ENCODE measurements around the gene PRICKLE2. TPM values are rescaled to one million over a fixed set of nuclear protein-coding genes. Genes with fewer than 3 reads are reported as not detected.
A peak's percentile ranks its signal among the peaks of the same experiment; 100 is the strongest.

PRICKLE2 gene
- total RNA-seq, 1 experiment from 2014 or later, result 12.0 TPM

DNA sequence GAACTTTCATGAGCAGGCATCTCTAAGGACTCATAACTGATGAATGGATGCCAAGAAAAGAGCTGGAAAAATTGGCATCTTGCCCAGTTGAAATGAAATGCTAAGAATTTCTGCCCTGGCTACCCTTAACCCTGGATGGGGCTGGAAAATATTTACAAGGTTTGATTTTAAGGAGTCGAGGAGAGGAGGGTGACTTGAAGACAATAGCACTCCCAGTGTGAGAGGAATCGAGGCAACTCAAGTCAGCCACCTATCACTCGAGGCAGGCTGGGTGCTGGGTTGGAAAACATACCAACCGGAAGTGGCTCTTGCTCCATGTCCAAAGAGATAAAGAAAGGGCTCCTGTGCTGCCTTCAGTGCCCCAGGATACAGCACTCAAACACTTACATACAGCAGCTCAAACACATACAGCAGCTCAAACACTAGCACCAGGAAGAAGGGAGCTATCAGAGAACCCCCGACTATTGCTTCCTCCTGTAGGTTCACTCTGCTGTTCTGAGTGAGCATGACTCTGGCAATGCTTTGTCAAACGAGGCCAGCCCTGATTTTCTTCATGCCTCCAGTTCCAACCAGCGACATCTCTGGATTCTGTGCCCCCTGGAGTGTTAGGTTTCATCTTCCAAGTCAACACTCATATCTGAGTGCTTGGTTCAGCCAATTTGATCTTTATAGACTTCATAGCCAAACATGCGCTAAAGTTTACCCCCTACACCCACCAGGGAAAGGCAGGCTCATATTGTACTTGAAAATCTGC lies 4.9 kb downstream of the PRICKLE2 start:
- peak; percentile 68 for DNase-seq (ENCODE audit: low read depth)

DNA sequence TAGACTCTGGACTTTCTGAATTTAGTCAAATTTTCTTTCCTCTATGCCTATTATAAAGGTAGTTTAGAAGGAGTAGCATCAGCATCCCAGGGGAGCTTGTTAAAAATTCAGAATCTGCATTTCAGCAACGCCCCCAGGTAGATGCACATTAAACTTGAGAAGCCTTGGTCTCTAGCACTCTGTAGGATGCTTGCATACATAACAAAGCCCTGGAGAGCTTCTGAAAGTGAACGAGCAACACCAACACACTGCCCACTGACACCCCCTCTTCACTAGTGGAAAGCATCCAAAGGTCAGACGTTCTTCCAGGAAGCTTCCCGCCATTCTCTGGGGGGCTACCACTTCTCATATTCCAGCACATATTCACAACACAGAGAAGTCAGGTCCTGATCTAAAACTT lies 6.5 kb downstream of the PRICKLE2 start:
- no peak for DNase-seq (ENCODE audit: low read depth)

DNA sequence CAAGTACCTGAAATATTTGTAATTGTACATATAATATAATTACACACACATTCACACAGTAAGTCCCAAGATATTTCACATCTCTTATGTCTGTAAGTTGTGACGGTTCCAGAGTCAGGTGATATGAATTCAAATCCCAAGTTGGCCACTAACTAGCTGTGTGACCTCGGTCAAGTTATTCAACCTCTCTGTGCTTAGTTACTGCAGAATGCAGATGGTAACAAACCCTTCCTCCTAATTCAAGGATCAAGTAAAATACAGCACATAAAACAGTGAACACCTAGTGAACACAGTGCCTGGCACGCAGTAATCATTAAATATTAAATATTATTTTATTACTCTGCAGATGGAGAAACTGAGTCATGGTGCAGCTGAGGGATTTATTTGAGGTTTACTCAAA lies 6.9 kb downstream of the PRICKLE2 start:
- no peak for DNase-seq (ENCODE audit: low read depth)

DNA sequence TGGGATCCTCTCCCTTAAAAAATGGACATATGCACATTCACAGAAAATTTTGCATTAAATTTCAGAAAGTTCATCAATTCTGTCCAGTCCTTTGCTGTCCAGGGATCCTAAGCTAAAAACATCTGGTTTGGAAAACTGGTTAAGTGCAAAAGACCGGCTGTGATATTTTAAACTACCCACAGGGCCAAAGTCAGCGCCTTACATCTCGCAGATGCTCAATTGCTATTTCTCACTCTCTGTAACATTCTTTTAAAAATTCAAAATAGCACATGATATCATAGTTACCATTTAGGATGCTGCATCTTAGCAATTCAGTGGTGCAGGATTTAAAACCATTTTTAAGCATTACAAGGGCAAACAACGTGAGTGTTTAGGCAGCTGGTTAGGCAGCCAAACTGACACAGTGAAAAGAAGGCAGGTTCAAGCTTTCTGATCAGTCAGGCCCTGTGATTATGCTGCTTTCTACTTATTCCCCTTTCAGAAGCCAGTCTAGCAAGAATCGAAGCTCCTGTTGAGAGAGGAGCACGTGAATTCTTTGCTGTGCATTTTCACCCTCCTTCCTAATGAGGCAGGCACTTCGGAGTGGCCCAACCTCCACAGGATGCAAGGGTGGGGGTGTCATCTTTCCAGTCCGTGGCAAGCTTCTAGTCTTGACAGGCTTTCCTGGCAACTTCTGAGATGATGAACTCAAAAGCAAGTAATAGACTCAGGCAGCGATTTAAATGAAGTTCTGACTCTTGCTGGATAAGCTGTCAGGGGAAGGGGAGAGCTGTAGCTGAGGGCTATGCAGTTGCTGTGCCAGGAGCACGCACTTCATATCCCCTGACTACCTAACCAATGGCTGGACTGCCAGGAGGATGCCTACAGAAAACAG lies 8.8 kb downstream of the PRICKLE2 start:
- no peak for DNase-seq (ENCODE audit: low read depth)

DNA sequence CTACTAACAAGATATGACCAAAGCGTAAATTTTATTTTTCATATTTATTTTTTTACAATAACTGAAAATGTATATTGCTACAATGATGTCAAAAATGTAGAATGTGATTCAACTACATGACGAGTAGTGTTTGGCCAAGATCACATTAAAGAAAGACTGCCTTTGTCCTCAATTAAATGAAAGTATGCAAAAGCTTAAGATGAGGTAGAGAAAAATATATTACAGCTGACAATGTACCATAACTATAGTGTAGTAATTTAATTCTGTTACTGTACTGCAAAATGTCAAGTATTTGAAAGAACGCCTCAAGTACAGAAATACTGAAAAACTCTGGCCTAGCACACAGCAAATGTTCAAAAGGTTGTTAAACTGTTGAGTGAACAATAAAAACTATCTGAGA lies 9.7 kb downstream of the PRICKLE2 start:
- DNase-seq (ENCODE audit: low read depth), result no peak

DNA sequence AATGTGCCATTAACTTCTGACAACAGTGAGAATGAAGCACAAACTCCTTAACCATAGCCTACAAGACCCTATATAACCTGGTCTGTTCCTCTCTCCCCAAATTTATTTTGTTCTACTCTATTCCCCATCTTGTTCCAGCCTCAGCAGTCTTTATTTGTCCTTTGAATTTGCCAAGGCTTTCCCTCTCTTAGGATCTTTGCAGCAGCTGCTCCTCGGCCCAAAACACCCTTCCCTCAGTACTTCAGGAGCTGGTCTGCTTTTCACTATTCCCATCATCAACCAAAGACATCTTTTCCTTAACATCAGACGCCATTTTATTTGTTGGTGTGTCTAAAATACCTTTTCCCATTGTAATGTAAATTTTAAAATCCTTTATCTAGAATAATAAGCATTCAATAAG lies 10.2 kb downstream of the PRICKLE2 start:
- DNase-seq (ENCODE audit: low read depth), result no peak

DNA sequence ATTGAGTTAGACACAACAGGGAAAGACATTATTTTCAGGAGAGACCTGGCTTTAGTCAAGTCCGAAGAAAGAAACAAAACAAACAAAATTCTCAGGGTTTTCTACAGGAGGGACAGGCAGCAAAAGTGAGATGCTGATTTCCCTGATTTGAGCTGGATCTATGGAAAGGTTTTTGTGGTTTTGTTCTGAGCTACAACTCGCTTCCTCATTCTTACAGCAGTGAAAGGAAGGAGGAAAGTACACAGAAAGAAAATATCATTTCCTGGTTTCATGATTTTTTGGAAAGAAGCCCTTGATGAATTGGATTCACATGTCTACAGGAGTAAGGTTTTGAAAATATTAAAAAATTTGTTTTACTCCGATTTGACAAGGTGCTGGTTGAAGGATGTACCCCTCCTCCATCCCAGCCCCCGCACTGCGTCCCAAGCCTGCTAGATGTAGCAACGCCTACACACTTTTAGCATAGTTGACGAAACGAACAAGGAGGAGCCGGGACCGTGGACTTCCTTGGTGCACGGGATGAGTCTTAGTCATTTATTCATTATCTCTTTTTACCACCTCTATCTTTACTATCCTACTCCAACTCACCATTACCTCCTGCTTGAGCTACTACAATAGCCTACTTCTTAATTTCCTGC lies 10.8 kb downstream of the PRICKLE2 start:
- no peak for DNase-seq (ENCODE audit: low read depth)

DNA sequence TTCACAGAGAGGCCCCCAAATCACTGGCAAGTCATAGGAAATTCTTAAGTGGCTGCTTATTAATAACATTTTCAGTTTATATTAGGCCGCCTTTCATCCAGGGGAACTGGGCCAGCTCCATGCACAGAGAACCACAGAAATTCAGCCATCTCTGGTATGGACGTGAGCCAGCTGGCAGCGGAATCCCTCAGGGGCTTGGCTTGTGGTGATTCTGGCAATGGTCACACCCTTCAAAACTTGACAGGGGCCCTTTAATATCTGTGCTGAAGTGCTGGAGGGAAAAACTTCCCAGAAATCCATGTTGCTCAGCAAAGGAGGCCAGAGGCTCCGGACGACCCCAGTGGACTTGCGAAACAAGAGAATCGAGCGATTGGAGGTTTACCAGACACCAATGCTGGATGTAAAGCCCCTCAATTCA lies 11.3 kb downstream of the PRICKLE2 start:
- peak; percentile 81 for DNase-seq (ENCODE audit: low read depth)

DNA sequence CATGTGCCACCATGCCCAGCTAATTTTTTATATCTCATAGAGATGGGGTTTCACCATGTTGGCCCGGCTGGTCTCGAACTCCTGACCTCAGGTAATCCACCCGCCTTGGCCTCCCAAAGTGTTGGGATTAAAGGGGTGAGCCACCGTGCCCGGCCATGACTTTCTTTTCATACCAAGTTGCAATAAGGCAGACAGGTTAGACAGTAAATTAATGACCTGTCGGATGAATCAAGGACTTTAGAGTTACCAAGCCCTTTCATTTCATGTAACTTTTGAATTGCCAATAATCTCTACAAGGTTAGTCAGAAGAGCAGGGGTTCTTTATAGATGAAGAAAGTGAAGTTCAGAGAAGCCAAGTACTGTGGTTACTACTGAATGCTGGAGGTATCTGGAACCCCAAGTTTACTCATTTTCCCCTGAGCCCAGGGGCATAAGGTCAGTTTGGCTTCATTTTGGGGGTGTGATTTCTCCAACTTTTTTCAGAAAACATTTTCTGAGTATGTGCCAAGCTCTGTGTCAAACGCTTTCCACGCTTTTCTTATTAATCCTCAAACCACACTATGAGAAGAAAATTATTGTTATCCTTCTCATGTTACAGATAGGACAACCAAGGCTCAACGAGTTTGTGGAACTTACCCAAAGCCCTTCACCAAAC lies 11.9 kb downstream of the PRICKLE2 start:
- no peak for DNase-seq (ENCODE audit: low read depth)

DNA sequence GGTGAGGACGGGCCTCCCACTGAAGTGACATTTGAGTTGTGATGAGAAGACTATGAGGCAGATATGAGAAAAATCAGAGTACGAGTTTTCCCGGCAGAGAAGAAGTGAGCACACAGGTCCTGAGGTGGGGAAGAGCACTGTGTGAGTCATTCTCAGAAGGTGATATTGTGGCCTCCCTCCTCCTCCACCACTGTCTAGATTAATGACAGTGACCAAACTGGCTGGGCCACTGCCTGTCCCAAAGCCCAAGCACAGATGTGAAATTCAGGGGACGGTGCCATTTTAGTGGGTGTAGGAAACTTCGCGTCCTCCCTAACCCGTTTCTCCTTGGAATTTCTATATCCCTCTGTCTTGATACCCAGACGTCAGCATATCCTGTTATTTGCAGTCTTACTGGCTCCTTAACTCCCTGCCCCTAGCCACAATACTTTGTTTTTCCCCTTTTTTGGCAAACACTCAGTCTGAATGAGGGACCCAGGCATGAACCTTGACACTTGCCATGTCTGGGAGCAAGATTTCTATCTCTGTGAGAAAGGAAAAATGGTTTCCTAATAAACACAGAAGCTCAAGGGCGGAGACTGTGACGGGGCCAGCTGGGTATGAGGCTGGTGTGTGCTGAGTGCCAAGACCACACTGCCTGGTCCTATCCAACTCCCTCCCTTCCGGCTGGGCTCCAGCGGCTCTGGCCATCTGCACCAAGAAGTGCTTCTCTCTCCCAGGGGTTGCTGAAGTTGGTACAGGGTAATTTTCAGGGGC lies 15.2 kb downstream of the PRICKLE2 start:
- no peak for DNase-seq (ENCODE audit: low read depth)

DNA sequence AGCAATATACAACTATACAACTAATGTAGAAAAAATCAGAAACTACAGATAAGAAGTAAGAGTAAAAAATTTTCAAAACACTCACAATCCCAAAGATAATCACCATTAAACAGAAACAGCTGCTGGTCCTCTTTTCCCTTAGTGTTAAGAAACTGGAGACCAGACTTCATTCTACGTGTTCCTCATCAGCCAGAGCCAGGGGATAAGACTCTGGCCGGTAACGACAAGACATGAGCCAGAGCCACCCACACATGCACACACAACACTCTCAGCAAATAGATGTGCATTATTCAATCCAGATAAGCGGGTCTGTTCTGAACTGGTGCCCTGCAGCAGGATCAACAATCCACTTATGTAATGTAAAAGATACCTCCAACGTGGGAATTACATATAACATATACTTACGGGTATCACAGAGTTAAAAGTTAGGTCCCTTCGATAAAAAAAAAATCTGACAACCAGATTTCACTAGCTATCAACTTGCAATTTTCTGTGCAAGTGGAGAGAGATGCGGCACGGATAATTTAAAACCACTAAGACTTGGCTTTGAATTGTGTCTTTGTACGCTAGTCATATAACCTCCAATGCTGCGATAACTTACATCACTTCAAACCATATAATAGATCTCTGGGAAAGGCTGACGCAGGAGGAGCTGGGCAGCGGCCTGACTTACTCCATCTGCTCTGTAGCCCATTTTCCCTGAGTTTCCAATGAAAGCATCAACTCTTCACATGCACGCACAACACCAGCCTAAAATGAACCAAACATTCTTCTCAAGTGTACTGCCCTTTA lies 17.8 kb downstream of the PRICKLE2 start:
- DNase-seq (ENCODE audit: low read depth), result no peak

DNA sequence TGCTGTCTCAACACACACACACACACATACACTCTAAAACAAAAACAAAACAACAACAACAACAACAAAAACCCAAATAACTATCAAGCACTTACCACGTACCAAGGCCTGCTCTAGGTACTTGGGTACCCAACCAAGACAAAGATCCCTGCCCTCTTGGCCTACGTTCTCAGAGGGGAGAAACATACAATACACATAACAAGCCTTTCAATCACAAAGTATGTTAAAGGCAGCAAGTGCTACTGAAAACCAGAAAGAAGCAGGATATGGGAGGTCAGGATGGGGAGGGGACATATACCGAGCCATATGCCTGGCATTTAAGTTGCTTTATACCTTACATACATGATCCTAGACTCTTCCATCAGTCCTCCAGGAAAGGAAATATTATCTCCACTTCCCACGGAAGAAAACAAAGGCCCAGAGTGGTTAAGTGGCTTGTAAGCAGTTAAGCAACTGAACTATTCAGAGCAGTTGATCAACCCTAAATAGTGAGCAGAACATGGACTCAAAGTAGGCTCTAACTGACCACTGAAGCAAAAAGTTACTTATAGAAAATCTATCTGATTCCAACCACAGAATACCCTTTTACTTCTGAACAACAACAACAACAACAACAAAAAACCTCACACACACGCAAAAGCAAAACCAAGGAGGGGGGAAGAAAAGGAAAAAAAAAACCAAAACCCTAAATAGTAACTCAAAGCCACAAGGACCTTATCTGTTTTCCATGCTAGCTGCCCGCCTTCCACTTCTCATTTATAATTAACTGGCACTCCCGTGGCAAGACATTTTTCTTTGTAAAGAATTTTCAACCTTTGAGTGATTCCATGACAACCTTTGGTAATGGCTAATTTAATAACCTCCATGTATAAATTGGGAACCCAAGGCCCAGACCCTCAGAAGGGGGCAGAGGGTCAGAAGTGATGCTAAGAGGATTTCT lies 21.0 kb downstream of the PRICKLE2 start:
- no peak for DNase-seq (ENCODE audit: low read depth)

DNA sequence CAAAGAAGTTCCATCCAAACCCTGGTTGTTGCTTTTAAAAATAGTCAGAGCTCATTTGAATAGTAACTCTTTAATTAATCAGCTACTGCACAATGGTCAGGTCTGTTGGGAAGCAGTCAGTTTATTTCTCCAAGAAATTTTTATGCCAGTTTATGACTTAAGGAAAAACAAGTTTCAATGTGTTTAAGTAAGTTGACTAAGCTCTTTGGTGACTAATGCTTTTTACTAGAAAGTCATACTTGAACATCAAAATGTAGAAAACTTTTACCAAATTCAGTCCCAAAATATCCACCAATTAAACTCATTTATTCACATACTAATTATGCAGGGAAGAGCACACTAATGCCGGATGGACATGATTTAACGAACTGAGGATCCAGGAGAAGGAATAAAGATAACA lies 22.1 kb downstream of the PRICKLE2 start:
- DNase-seq (ENCODE audit: low read depth), result no peak

DNA sequence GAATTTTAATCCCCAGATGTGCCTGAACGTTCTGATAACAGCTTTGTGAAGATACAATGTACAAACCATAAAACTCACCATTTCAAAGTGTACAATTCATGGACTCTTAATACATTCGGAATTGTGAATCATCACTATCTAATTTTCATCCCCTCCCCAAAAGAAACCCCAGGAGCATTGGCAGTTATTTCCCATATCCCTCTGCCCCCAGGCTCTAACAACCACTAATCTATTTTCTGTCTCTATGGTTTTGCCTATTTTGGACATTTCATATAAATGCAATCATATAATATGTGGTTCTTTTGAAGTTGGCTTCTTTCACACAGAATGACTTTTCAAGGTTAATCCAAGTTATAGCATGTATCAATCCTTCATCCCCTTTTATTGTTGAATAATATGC lies 25.3 kb downstream of the PRICKLE2 start:
- peak; percentile 19 for DNase-seq (ENCODE audit: low read depth)

DNA sequence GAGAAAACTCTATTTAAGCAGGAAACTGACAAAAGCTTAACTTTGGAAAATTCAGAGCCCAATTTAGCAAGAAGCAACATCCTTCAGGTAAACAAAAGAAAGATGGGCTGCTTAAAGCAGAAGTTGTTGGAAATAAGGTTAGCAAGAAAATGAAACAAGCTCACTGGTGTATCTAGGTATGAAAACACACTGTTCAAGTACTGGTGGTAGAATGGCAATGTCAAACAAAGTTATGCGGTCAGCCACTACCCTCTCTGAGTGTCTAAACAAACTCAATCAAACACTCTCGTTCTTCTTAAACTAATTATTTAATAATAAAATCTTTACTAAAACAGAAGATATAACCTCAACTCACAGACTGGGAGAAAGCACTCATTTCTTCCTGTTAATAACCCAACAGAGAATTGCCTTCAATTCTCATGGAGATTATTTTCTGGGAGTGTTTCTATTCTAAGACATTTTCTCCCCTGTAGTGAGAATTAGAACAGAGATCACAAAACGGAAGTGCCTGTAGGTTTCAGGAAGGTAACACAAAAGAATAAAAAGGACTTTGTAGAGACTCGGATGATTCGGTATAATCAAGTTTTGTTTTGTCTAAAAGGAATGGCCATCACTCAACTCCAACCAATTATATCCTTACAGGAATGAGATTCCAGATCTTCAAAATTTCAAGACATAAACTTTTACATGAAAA lies 28.9 kb downstream of the PRICKLE2 start:
- no peak for DNase-seq (ENCODE audit: low read depth)

DNA sequence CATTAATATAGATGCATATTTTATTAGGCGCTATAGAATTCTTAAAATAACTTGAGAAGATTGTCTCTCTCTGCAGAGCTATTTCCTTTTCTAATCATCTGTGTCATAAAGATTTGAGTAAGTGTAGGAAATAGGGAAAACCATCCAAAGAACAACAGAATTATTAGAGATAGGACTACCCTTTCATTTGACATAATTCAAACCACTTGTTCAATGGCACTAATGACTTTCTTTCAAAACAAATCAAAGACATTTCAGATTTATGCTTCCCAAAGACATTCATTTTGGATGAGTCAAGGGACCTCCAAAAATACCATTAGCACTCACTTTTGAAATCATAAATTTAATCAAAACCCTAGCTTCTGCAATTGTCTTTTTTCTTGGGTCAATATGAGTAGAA lies 29.5 kb downstream of the PRICKLE2 start:
- no peak for DNase-seq (ENCODE audit: low read depth)

DNA sequence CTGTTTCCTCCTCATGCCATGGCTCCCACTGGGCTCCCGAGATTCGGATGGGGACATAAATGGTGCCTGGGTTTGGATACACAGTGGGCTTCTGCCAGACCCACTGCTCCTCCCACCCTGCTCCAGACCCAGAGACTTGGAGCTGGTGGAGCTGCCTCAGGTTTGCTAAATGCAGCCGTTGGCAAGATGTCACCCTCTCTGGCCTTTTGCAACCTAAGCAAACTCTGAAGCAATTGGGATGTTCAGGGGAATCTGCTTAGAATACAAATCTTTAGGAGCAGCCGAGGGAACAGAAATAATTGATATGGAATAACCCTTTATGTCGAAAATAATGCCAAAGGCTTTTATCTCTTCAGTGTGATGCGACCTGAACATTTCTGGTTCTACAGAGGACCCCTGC lies 33.4 kb downstream of the PRICKLE2 start:
- DNase-seq (ENCODE audit: low read depth), result no peak

Measured in LHCN-M2 (cell line).